NB4 (cell line): ENCODE results near the gene TRDMT1.

Source experiments
- DNase-seq: peaks from one replicate; pipeline ENCODE4 v3.0.0; 2010; ENCODE audit warnings: low read depth
- H3K4me3 ChIP-seq: one replicate; pipeline ENCODE4 v1.5.1; 2011; ENCODE audit warnings: mild to moderate bottlenecking, low read depth, low read length, moderate library complexity
- MAX ChIP-seq: IDR thresholded peaks from 2 replicates; pipeline ENCODE4 v1.6.1; 2011; ENCODE audit warnings: low read depth, low read length
- MYC ChIP-seq: IDR thresholded peaks from 2 replicates; pipeline ENCODE4 v1.6.1; 2011; ENCODE audit warnings: low read depth, low read length
- POLR2A ChIP-seq: IDR thresholded peaks from 2 replicates; pipeline ENCODE4 v1.6.1; 2011; ENCODE audit warnings: mild to moderate bottlenecking; ENCODE audit not compliant: insufficient read length; ENCODE audit errors: extremely low read depth
- TF ChIP-seq, protein P1 (sequence below): IDR thresholded peaks from one replicate; pipeline ENCODE4 v1.5.1; 2012; ENCODE audit warnings: low read depth, low read length

Gene TRDMT1

GRCh38 chr10:17238445-17239291 is 37.2 kb upstream of the TRDMT1 start:
- no peak overlapping the region for H3K4me3 ChIP-seq
- DNase-seq = peak; percentile 17
- TF ChIP-seq, protein P1, sequence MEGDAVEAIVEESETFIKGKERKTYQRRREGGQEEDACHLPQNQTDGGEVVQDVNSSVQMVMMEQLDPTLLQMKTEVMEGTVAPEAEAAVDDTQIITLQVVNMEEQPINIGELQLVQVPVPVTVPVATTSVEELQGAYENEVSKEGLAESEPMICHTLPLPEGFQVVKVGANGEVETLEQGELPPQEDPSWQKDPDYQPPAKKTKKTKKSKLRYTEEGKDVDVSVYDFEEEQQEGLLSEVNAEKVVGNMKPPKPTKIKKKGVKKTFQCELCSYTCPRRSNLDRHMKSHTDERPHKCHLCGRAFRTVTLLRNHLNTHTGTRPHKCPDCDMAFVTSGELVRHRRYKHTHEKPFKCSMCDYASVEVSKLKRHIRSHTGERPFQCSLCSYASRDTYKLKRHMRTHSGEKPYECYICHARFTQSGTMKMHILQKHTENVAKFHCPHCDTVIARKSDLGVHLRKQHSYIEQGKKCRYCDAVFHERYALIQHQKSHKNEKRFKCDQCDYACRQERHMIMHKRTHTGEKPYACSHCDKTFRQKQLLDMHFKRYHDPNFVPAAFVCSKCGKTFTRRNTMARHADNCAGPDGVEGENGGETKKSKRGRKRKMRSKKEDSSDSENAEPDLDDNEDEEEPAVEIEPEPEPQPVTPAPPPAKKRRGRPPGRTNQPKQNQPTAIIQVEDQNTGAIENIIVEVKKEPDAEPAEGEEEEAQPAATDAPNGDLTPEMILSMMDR = no peak
- no peak for TF ChIP-seq MYC
- no peak for TF ChIP-seq POLR2A

DNA sequence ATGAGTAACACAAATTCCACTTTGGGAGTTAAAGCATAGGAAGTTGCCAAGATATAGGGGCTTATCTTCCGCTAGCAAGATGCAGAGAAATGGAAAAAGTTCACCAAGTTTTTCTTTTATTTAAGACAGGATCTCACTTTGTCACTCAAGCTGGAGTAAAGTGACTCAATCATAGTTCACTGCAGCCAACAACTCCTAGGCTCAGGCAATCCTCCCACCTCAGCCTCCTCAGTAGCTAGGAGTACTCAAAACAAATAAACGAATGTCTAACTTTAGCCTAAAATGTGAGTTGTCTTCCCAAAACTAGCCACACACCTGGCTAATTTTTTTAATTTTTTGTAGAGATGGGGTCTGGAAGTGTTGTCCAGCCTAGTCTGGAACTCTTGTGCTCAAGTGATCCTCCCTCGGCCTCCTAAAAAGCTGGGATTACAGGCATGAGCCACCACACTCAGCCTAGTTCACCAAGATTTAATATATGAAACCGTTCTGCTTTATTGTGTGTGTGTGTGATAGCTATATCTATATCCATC is 36.5 kb upstream of the TRDMT1 start:
- TF ChIP-seq MYC = no peak
- TF ChIP-seq, protein P1 = no peak
- no peak for TF ChIP-seq POLR2A
- TF ChIP-seq MAX = no peak
- peak; percentile 6 for DNase-seq
- H3K4me3 ChIP-seq = no peak overlapping the region

DNA sequence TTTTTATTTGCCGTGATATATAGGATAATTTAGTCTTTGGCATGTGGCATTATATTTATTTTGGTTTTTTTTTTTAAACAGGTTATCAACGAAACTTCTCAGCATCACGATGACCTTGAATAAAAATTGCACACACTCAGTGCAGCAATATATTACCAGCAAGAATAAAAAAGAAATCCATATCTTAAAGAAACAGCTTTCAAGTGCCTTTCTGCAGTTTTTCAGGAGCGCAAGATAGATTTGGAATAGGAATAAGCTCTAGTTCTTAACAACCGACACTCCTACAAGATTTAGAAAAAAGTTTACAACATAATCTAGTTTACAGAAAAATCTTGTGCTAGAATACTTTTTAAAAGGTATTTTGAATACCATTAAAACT is 35.7 kb upstream of the TRDMT1 start:
- H3K4me3 ChIP-seq = no peak overlapping the region
- DNase-seq = no peak
- TF ChIP-seq MAX (no peak), MYC (no peak), POLR2A (no peak)
- TF ChIP-seq, protein P1 = no peak

GRCh38 chr10:17236468-17237148 is 35.1 kb upstream of the TRDMT1 start:
- no peak overlapping the region for H3K4me3 ChIP-seq
- DNase-seq = no peak
- TF ChIP-seq MYC (no peak), MAX (no peak)
- TF ChIP-seq, protein P1 = no peak

DNA sequence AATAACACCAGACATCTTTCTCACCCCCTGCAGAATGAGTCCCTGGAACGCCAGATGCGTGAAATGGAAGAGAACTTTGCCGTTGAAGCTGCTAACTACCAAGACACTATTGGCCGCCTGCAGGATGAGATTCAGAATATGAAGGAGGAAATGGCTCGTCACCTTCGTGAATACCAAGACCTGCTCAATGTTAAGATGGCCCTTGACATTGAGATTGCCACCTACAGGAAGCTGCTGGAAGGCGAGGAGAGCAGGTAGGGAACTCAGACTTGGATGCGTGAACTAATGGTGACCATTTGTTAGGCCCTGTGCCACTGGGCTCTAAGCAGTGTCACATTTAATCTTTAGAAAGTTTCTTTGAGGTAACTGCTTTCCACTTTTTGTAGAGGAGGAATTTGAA is 33.7 kb upstream of the TRDMT1 start:
- TF ChIP-seq POLR2A = no peak
- no peak for TF ChIP-seq MYC
- TF ChIP-seq MAX = no peak
- TF ChIP-seq, protein P1 = no peak
- peak; percentile 20 for DNase-seq
- H3K4me3 ChIP-seq = no peak overlapping the region
